ENCODE results near the gene POC1B. TPM values are rescaled to one million over a fixed set of nuclear protein-coding genes. Genes with fewer than 3 reads are reported as not detected.

The POC1B gene
- total RNA-seq, 1 donor from 2014 or later, result 40.3 TPM

GRCh38 chr12:89479982-89480381 lies 45.9 kb downstream of the POC1B start:
- TF ChIP-seq EZH2phosphoT487 (IDR thresholded peaks at IDR 0.05) (no peak), EZH2 (IDR thresholded peaks at IDR 0.05) (no peak), CTCF (IDR thresholded peaks at IDR 0.05) (no peak)
- Histone ChIP-seq H2AFZ (replicated peaks) (no peak overlapping the region), H3K36me3 (no peaks in the 10 kb centered on the region), H3K79me2 (ENCODE audit: low read depth) (no peaks in the 10 kb centered on the region), H3K4me3 (no peak overlapping the region), H3K4me2 (no peak overlapping the region), H3K27me3 (no peaks in the 10 kb centered on the region), H3K9me3 (ENCODE audit: low read depth) (no peaks in the 10 kb centered on the region), H3K4me1 (no peaks in the 10 kb centered on the region), H4K20me1 (ENCODE audit: low read depth) (no peaks in the 10 kb centered on the region), H3F3A (ENCODE audit: low read depth) (no peaks in the 10 kb centered on the region), H3K9ac (no peak overlapping the region), H3K27ac (no peak overlapping the region)
- Mint-ChIP-seq H3K27ac (no peak overlapping the region), H3K9me3 (no peaks in the 10 kb centered on the region), H3K4me1 (no peaks in the 10 kb centered on the region), H3K27me3 (ENCODE audit: insufficient read depth, low read depth) (peaks cover 2% of the 10 kb centered on the region), H3K4me3 (no peak overlapping the region), H3K36me3 (peaks cover 4% of the 10 kb centered on the region)
- no peak for DNase-seq (ENCODE audit: low spot score)

- DNase-seq (ENCODE audit: low spot score), result no peak
- Histone ChIP-seq H3K9ac (no peak overlapping the region), H2AFZ (replicated peaks) (no peak overlapping the region), H3K4me1 (no peaks in the 10 kb centered on the region), H3K36me3 (no peaks in the 10 kb centered on the region), H3K79me2 (ENCODE audit: low read depth) (no peaks in the 10 kb centered on the region), H3F3A (ENCODE audit: low read depth) (no peaks in the 10 kb centered on the region), H3K4me3 (no peak overlapping the region), H3K27ac (no peak overlapping the region), H3K27me3 (no peaks in the 10 kb centered on the region), H3K9me3 (ENCODE audit: low read depth) (no peaks in the 10 kb centered on the region), H3K4me2 (no peak overlapping the region), H4K20me1 (ENCODE audit: low read depth) (no peaks in the 10 kb centered on the region)
- no peak for TF ChIP-seq CTCF (IDR thresholded peaks at IDR 0.05)
- TF ChIP-seq EZH2phosphoT487 (IDR thresholded peaks at IDR 0.05), result no peak
- TF ChIP-seq EZH2 (IDR thresholded peaks at IDR 0.05), result no peak
- Mint-ChIP-seq H3K27ac (no peak overlapping the region), H3K4me3 (no peak overlapping the region), H3K36me3 (peaks cover 2% of the 10 kb centered on the region), H3K4me1 (no peaks in the 10 kb centered on the region), H3K9me3 (no peaks in the 10 kb centered on the region), H3K27me3 (ENCODE audit: insufficient read depth, low read depth) (peaks cover 2% of the 10 kb centered on the region)
These were observed 48.1 kb downstream of the POC1B start for GRCh38 chr12:89477633-89478279.

DNA sequence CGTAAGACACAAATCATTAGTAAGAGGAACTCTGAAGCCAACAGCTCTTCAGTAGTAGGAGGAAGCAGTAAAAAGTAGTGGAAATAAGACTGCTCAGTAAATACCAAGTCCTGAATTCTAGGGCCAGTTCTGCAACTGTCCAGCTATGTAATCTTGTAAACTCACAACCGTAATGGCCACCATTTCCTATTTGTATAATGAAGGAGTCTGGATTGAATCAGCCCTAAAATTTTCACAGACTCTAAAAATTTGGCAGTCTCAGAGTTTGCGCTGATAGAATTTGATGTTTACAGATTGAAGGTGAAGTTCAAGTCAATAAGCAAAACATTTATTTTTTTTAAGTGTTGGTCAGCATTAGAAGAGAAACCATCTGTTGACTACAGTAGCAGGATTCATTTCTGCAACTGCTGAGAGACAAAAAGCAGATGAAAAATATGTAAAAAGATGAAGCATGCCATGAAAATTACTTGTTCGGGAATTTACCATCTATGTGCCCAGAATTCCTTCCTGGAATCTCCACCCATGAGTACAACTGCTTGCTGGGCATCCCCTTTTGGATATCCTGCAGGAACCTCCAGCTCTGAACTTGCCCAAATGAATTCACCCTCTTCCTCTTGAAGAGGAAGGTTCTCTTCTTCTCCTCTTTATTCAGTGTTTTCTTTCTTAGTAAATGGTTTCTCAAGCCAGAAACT lies 48.8 kb downstream of the POC1B start:
- TF ChIP-seq EZH2 (IDR thresholded peaks at IDR 0.05) (no peak), EZH2phosphoT487 (IDR thresholded peaks at IDR 0.05) (no peak), CTCF (IDR thresholded peaks at IDR 0.05) (no peak)
- H3K4me3 ChIP-seq, result no peak overlapping the region
- no peaks in the 10 kb centered on the region for H4K20me1 ChIP-seq (ENCODE audit: low read depth)
- DNase-seq (ENCODE audit: low spot score), result no peak
- H3K27me3 ChIP-seq, result no peaks in the 10 kb centered on the region
- H3K79me2 ChIP-seq (ENCODE audit: low read depth), result no peaks in the 10 kb centered on the region
- peaks cover 2% of the 10 kb centered on the region for H3K27me3 Mint-ChIP-seq (ENCODE audit: insufficient read depth, low read depth)
- no peaks in the 10 kb centered on the region for H3K9me3 Mint-ChIP-seq
- no peaks in the 10 kb centered on the region for H3K9me3 ChIP-seq (ENCODE audit: low read depth)
- H3K4me3 Mint-ChIP-seq, result no peak overlapping the region
- no peak overlapping the region for H3K4me2 ChIP-seq
- H3K27ac ChIP-seq, result no peak overlapping the region
- no peak overlapping the region for H3K9ac ChIP-seq
- H3F3A ChIP-seq (ENCODE audit: low read depth), result no peaks in the 10 kb centered on the region
- no peaks in the 10 kb centered on the region for H3K36me3 ChIP-seq
- no peak overlapping the region for H3K27ac Mint-ChIP-seq
- H2AFZ ChIP-seq (replicated peaks), result no peak overlapping the region
- peaks cover under 1% of the 10 kb centered on the region for H3K36me3 Mint-ChIP-seq
- no peaks in the 10 kb centered on the region for H3K4me1 Mint-ChIP-seq
- no peaks in the 10 kb centered on the region for H3K4me1 ChIP-seq
